T1000 (cell line): Measurements from ENCODE around the gene IQGAP1.
A peak's percentile ranks its signal among the peaks of the same experiment; 100 is the strongest.
"Not testable (repeated sequence)": the region's sequence is repeated elsewhere in the genome, so short reads cannot be mapped to it uniquely, and the experiment has no call there.

Experiments used
- DNase-seq: peaks from one replicate; lab custom pipeline; 2025; ENCODE audit warnings: mixed read lengths; lab: John Stamatoyannopoulos, UW

IQGAP1 gene, protein sequence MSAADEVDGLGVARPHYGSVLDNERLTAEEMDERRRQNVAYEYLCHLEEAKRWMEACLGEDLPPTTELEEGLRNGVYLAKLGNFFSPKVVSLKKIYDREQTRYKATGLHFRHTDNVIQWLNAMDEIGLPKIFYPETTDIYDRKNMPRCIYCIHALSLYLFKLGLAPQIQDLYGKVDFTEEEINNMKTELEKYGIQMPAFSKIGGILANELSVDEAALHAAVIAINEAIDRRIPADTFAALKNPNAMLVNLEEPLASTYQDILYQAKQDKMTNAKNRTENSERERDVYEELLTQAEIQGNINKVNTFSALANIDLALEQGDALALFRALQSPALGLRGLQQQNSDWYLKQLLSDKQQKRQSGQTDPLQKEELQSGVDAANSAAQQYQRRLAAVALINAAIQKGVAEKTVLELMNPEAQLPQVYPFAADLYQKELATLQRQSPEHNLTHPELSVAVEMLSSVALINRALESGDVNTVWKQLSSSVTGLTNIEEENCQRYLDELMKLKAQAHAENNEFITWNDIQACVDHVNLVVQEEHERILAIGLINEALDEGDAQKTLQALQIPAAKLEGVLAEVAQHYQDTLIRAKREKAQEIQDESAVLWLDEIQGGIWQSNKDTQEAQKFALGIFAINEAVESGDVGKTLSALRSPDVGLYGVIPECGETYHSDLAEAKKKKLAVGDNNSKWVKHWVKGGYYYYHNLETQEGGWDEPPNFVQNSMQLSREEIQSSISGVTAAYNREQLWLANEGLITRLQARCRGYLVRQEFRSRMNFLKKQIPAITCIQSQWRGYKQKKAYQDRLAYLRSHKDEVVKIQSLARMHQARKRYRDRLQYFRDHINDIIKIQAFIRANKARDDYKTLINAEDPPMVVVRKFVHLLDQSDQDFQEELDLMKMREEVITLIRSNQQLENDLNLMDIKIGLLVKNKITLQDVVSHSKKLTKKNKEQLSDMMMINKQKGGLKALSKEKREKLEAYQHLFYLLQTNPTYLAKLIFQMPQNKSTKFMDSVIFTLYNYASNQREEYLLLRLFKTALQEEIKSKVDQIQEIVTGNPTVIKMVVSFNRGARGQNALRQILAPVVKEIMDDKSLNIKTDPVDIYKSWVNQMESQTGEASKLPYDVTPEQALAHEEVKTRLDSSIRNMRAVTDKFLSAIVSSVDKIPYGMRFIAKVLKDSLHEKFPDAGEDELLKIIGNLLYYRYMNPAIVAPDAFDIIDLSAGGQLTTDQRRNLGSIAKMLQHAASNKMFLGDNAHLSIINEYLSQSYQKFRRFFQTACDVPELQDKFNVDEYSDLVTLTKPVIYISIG (N-terminal part only)

DNA sequence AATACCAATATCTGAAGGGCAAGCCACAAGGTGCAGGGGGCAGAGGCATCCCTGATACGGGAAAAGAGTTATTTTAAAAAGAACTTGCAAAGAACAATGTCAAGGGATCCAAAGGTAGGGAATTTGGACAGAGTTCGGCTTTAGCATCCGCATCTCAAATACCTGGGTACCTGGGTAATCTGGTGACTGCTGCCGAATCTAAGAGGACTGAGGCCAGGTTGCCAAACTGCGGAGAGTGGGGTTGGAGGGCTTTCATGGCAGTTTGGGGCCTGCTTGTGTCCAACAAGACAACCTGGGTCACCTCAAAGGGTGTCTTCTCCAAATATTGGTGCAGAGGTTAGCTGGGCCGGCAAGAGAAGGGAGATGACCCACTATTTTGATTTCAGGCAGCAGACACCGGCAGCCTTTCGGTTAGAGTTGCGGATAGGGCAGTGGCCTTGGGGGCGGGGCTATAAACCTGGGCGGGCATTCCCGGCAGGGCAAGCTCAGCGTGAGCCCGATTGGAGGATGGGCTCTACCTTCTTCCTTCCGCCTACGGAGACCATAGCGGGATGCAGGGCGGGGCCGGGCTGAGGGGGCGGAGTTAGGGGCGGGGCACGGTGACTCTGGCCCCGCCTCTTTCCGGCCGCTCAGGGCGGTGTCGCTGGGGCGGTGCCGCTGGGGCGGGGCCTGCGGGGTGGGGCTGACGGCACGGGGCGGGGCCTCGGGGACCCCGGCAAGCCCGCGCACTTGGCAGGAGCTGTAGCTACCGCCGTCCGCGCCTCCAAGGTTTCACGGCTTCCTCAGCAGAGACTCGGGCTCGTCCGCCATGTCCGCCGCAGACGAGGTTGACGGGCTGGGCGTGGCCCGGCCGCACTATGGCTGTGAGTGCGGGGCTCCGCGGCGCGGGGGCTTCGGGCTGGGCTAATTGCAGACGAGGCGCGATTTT lies at the start of gene IQGAP1:
TSS of gene IQGAP1 (plus strand) at position 709 of the 928 bp plus-strand sequence. CDS start at position 809, 100 bp downstream.
- DNase-seq: peak; percentile 93

DNA sequence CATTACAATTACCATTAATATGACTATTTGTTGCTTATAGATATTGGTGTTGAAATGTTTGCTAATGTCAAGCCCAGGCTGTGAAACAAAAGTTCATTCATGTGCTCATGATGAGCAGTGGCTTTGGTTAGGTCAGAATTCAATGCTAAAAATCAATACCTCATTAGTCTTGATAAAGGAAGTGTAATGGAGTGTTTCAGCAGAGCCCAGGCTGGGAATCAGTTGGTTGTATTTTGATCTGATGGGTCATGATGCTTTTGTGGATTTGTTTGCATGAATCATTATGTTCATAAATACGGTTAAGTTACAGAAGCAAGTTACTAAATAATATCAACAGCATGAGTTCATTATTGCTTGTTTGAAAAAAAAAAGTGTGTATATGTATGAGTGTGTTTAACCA lies 49.5 kb upstream of the IQGAP1 start:
- no peak for DNase-seq

DNA sequence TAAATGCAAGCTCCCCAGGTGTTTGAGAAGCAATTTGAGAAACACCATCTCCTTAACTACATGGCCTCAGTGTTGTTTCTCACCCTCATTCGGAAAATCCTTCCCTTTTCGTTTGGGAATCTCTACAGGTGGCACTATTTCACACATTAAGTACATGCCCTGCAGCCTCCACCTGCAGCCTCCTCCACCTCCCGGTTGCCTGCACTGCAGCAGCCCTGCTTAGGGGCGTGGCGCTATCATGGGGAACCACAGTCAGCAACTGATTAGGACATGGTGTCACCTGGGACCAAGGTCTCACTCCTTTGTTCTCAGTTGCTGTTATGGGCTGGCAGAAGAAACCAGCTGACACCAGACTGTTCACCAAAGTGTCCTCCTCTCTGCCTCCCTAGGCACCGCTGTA lies 47.7 kb upstream of the IQGAP1 start:
- DNase-seq: no peak

DNA sequence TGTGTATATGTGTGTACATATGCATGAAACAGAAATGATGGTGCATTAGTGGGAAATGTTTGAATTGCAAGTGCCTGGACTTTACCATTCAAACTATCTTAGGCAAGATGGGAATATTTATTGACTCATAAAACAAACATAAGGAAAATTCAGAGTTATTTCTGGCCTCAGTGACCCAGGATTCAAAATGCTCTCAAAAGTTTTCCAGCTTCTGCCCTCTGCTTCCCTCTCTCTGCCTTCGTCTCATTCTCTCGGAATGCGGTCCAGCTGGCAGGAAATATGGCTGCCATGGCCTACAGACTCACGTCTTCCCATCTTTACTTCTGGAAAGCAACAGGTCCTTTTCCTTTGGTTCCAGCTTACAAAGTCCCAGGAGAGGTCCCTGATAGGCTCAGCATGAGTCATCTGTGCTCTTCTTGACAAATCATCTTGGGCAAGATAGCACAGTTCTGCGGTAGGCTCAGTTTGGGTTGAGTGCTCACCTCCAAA lies 44.7 kb upstream of the IQGAP1 start:
- no peak for DNase-seq

DNA sequence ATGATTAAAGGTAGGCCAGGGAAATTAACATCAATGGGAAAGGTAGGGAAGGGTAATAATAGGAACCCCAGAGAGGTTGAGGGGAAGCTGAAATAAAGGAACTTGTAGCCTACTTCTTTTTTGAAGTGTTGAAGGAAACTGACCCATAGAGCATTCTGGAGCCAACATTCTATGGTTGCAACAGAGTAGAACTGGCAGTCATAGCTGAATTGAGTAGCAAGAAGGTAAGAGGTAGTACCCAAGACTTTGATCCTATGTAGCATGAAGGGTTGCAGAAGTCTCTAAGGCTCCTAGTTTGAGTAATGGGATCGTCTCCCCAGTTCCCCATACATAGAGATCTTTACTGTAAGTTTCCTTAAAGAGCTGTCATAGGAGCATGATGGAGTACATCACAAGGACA lies 43.4 kb upstream of the IQGAP1 start:
- no peak for DNase-seq

DNA sequence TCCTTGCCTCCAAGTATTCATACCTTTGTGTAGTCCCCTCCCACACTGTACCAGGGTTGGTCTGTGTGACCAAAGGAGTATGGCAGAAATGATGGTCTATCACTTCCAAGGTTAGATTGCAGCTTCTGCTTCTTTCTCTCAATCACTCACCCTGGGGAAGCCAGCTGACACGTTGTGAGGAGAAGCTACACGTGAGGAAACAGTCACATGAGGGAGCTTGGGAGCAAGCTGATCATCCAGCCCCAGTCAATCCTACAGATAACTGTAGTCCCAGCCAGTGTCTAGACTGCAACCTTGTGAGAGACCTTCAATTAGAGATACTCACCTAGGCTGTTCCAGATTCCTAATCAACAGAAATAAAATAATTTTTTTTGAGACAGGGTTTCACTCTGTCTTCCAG lies 42.2 kb upstream of the IQGAP1 start:
- no peak for DNase-seq

DNA sequence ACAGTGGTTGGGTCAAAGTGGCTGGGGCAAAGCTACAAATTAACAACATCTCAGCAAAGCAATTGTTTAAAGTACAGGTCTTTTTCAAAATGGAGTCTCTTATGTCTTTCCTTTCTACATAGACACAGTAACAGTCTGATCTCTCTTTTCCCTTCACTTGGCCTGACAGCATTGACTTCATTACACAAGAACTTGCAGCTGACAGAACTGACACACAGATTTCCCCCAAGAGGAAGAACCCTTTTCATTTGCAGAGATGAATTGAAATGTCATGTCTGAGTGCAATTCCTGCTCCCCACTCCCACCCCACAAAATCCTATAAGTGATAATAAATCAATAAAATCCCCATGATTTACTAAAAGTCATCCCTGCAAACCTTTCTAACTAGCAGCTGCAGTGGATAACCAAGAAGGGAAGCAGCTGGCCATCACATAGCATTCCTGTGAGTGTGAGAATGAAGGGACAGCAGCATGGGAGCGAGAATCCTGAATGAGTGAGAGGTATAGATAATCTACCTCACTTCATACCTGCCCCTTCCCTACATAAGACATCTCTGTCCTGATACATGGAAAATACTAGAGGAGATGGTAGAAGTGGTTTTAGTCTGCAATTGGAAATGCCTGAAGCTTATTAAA lies 40.5 kb upstream of the IQGAP1 start:
- not testable (repeated sequence) for DNase-seq

DNA sequence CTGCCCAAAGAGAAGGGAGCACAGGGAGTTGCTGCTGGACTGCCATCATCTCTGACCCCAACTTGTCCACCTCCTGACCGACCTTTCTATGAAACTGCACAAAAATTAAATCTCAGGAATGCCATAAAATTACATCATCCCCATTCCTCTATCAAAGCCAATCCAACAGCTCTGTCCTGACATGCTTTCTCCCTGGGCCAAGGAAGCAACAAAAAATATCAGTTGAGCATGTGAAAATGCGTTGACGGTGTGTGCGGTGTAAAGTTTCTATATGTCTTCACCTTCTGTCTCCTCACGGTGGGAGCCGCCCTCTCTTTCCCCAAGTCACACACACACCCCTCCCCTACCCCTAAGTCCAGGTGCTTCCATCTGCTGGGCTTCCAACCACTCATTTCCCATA lies 39.6 kb upstream of the IQGAP1 start:
- DNase-seq: no peak

DNA sequence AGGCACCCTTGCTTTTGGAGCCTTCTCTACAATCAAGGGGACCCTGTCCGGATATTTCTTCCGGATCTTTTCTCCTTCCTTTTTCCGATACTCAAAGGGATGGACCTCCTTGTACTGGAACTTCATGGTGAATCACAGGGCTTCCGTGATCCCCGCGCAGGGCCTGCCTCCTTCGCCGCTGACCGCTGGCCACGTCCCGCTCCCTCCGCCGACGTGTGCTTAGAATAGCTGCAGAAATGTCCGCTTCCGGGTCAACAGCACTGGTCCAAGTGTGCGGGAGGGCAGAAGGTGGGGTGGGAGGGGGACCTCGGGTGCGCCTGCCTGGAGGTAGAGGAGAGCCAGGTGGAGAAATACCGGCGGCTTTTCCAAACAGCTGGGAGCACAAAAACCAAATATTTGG lies 39.0 kb upstream of the IQGAP1 start:
- no peak for DNase-seq

DNA sequence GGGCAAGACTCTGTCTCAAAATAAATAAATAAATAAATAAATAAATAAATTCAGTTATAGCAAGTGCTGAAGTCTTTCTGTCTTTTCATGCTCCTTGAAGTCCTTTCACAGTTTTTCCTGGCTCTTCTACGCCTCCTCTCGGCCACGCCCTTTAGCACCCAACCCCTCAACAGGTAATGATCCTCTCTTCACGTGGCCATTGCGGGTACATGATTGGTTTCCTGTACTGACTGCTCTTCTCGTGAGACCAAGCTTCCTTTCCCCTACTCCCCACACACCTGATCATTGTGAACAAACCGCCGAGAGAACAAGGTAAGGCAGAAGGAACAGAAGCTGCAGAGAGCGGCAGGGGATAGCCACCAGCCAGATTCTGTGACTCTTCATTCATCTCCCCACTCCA lies 38.2 kb upstream of the IQGAP1 start:
- no peak for DNase-seq

DNA sequence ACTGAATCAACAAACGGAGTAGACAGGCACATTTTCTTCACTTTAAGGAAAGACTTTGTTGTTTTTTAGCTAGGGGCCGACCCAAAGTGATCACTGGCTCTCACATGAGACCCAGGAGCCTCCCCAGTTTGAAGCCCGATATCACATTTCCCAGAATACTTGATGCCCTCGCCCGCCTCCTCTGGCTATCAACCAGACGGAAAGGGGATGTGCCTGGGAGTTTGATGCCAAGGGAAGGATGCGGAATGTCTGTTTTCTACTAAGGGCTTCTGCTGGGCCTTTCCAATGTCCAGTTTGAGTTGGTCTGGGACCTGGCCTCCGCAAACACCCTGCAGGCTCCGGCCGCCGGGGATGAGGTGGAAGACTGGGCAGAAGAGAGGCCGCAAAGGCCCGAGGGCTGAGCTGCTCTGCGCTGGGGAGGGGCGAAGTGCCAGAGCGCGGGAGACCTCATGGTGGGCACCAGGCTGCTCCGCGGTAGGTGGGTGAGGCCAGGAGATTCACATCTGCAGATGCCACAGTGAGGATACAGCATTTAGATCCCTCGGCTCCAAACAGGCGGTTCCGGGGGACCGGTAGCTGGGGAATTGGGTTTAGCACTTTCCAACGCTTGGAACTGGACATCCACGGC lies 36.4 kb upstream of the IQGAP1 start:
- no peak for DNase-seq

DNA sequence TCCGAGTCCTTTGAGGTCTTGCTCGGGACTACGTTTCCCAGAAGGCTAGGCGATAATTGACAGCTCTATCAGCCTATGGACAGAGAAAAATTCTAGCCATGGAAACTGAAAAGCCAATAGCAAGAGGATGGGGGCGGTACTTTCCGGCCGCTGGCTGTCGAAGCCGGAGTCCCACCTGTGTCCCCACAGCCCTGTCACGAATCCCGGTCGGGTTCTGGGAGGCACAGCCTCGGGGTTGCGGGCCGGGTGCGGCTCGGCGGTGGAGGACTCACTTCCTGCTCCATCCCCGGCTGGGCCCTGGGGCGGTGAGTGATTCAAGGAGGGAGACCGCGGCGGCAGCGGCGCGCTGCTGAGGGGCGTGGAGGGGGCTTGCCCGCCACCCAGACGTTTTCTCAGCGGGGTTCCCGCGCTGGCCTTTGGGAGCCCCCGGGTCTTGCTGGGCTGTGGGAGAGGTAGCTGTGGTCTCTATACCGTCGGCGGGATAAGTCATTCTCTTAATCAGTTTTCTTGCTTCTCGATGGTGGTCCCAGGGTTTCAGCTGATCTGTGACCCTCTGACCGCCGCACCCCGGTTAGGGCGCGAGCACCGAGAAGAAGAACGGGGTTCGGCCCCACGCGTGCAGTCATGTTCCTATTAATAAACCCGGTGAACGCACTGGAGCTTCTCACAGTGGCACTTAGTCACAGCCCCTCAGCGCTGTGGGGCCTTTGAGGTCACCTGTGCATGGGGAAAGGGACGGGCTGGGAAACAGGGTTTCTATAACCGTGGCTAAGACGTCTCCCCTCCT lies 35.7 kb upstream of the IQGAP1 start, which contains the start of gene ZNF774:
TSS of gene ZNF774 (plus strand) at position 178 of the 787 bp plus-strand sequence. CDS start 2,377 bp downstream, outside the sequence.
- DNase-seq: peak; percentile 92

DNA sequence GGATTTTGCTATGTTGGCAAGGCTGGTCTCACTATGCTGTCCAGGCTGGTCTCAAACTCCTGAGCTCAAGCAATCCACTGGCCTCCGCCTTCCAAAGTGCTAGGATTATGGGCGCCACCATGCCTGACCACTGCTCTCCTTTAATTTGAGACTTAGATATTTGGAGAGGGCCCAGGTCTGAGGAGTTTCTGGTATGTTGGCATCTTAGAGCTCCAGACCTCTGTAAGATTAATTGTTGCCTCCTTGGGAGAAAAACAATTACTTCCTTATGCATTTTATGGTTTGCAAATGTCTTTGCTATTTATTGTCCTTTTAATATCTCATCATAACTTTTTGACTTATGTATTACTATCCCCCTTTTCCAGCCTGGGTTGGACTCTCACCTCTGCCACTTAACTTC lies 33.1 kb upstream of the IQGAP1 start:
- DNase-seq: no peak

DNA sequence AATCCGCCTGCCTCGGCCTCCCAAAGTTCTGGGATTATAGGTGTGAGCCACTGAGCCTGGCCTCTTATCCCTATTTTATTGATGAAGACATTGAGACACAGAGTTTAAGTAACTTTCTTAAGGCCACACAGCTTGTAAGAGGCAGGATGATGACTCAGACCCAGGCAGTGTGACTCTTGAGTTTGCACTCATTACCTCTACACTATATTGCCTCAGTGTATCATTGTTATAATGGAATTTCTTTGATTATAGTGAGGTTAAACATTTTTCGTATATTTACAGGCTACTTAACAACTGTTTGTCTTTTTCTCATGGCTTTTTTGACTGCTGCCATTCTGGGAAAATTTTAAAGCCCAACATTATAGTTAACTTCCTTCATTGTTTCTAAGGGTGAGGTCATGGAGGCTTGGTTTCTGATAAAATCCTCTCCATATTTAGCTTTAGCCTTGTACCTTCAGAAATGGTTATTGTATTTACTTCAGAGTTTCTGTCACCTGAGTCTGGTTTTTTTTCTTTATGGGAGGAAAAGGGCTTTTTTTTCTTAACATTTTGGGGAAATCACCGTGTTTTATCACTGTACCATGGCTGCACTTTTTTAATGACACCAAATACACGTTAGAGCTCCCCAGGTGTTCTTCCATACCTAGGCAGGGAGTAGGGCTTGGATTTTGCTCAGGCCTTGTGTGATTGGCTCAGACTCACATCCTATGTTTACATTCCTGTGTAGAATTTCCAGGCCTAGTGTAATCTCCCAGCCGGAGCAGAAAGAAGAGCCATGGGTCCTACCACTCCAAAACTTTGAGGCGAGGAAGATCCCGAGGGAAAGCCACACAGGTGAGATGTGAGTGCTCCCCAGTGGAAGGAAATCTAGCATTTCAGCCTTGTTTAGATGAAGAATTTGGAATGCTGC lies 29.7 kb upstream of the IQGAP1 start:
- no peak for DNase-seq

DNA sequence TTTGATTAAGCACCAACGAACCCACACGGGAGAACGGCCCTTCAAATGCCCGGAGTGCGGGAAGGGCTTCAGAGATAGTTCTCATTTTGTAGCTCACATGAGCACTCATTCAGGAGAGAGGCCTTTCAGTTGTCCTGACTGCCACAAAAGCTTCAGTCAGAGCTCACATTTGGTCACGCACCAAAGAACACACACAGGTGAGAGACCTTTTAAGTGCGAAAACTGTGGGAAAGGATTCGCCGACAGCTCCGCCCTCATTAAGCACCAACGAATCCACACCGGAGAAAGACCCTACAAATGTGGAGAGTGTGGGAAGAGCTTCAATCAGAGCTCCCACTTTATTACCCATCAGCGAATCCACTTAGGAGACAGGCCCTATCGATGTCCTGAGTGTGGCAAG lies 27.3 kb upstream of the IQGAP1 start:
- DNase-seq: no peak

DNA sequence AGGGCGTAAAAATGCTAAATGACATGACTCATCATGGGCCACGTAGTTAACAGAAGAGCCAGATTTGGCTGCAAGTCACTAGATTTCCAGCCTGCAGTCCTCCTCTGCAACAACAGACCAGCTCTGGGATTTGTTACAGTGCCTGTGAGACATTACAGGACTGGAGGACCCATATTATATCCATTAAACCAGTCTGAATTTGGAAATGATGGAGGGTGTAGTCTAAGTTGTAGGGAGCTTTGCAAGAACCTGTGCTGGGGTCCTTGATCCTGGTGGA lies 25.2 kb upstream of the IQGAP1 start:
- DNase-seq: no peak

DNA sequence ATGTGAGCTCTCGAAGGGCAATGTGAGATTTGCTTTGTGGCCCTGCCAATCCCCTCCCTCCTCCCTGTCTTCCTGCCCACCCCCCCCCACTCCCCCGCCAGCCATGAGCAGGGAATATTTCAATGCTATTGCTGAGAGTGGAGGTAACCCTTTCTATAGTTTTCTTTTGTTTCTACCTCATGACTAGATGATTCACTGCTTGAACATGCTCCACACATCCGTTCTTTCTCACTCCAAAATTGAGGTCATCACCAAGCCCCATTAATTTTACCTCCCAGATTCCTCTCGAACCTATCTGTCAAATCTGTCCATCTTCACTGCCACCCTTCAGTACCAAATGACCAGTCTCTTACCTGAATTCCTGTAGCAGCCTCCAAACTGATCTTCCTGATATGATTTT lies 23.8 kb upstream of the IQGAP1 start:
- DNase-seq: no peak

DNA sequence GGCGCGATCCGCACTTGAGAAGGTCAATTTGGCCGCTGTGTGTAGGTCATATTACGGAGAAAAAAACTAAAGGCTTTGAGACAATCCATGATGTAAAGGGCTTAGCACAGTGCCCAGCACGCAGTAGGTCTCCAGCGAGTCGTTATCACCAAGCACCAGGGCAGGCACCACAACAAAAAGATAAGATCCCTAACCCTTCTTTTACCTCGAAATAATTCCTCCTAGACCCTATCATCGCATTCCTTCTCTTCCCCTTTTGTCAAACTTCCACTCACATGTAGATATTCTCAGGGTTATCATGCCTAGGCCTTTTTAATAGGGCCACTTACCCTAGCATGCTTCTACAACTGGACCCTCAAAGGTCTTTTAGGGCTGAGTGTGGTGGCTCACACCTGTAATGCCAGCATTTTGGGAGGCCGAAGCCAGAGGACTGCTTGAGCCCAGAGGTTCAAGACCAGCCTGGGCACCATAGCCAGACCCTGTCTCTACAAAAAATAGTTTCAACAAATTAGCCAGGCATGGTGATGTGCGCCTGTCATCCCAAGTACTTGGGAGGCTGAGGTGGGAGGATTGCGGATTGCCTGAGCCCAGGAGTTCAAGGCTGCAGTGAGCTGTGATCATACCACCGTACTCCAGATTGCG lies 22.5 kb upstream of the IQGAP1 start:
- DNase-seq: no peak
